Esophagus muscularis mucosa (tissue), 4 donors: Measurements from ENCODE around the gene TMEM244. TPM values are rescaled to one million over a fixed set of nuclear protein-coding genes. Genes with fewer than 3 reads are reported as not detected.

Source experiments
- DNase-seq: peaks from one replicate; pipeline ENCODE4 v3.0.0-alpha.2; 2017; ENCODE audit errors: extremely low spot score
- H3K27ac ChIP-seq, 4 donors: fragments of 200-600 bp; sonication (generic); replicated peaks in 1 of 4; 1 replicate in 3 of 4; 2 replicates in 1 of 4; pipeline ENCODE4 v1.5.1; 2016 to 2019; ENCODE audit warnings: mild to moderate bottlenecking in 1 of 4
- H3K27me3 ChIP-seq, 4 donors: fragments of 200-600 bp; sonication (generic); one replicate each; pipeline versions ENCODE4 v1.5.1 to v1.6.0; 2016 to 2019
- H3K36me3 ChIP-seq, 4 donors: fragments of 200-600 bp; sonication (generic); one replicate each; pipeline ENCODE4 v1.5.1; 2016 to 2019
- H3K4me1 ChIP-seq, 4 donors: fragments of 200-600 bp; sonication (generic); one replicate each; pipeline ENCODE4 v1.5.1; 2016 to 2019
- H3K4me3 ChIP-seq, 4 donors: fragments of 200-600 bp; sonication (generic); 1 replicate in 2 of 4; 2 replicates in 2 of 4; pipeline ENCODE4 v1.5.1; 2016 to 2019; ENCODE audit warnings: mild to moderate bottlenecking in 4 of 4, moderate library complexity in 1 of 4
- H3K9me3 ChIP-seq, 4 donors: fragments of 200-600 bp; sonication (generic); 1 replicate in 3 of 4; 2 replicates in 1 of 4; pipeline ENCODE4 v1.5.1; 2016 to 2019
- CTCF ChIP-seq, 3 experiments: fragments of 200-600 bp in 2 of 3; fragments of 450-650 bp in 1 of 3; sonication (generic) in 2 of 3; IDR thresholded peaks; one replicate each; pipeline ENCODE4 v1.5.1; 2017 to 2019; ENCODE audit warnings: antibody characterized with exemption in 3 of 3, mild to moderate bottlenecking in 2 of 3, moderate library complexity in 1 of 3
- EP300 ChIP-seq: sonication (generic); formaldehyde crosslinking; IDR thresholded peaks from one replicate; pipeline ENCODE4 v1.6.1; 2017; ENCODE audit warnings: antibody characterized with exemption
- POLR2A ChIP-seq: fragments of 450-650 bp; IDR thresholded peaks from one replicate; pipeline ENCODE4 v1.6.1; 2017; ENCODE audit warnings: antibody characterized with exemption, moderate library complexity, mild to moderate bottlenecking, low read depth
- POLR2AphosphoS5 ChIP-seq, 2 donors: sonication (generic); formaldehyde crosslinking; IDR thresholded peaks; one replicate each; pipeline ENCODE4 v1.6.1; 2017; ENCODE audit warnings: antibody characterized with exemption in 2 of 2
- WGBS: methylation state at CpG from one replicate; pipeline ENCODE4 v1.1.5; 2018; 5-methylcytosine and 5-hydroxymethylcytosine counted together
- intact Hi-C: fragments of 100-400 bp; cut with DNase I; formaldehyde crosslinking; loops from one replicate; pipeline ENCODE4 v1.15.1; 2023
- total RNA-seq, 4 donors: library from RNA; depleted of rRNA; stranded (reverse); fragments of >200 nt; gene quantifications; one replicate each; pipeline versions ENCODE4 v1.1.0 to v1.2.1, GENCODE V29; 2016

Gene TMEM244
- total RNA-seq, 4 donors from 2014 or later: not detected

- TF ChIP-seq EP300 (no peak), CTCF (IDR thresholded peaks at IDR 0.05) (no peak), POLR2AphosphoS5 (IDR thresholded peaks at IDR 0.05) (no peak), POLR2A (no peak)
- no peaks in the 10 kb centered on the region for H3K9me3 ChIP-seq
- no peaks in the 10 kb centered on the region for H3K4me1 ChIP-seq
- H3K36me3 ChIP-seq: no peaks in the 10 kb centered on the region
- no peak overlapping the region for H3K4me3 ChIP-seq
- no peaks in the 10 kb centered on the region for H3K27me3 ChIP-seq
- no peak overlapping the region for H3K27ac ChIP-seq
- 97% methylated on average over 7 of the region's 7 CpGs for WGBS
- intact Hi-C loops: no loop called here
- no peak for DNase-seq
Observed at GRCh38 chr6:129832299-129832698, 28.8 kb downstream of the TMEM244 start.

DNA sequence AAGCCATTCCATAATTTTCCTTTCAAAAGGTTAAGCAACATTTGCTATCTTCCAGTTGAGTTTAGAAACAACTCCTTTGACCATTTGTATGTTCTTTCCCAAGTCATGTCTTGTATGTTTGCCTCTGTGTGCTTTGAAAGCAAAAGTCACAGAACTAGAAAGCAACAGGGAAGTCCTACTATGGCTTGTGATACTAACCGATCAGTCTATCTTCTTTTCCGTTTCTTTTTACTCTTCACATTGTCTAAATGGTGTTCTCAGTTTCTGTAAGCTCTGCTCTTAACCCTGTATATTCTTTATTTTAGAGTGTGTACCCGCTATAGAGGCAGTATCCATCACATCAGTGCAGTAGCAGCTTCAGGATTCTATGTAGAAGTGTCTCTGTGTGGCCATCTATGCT lies 32.9 kb downstream of the TMEM244 start:
- H3K36me3 ChIP-seq: no peaks in the 10 kb centered on the region
- no peak for TF ChIP-seq POLR2AphosphoS5 (IDR thresholded peaks at IDR 0.05)
- no peak for TF ChIP-seq EP300
- no peak for TF ChIP-seq POLR2A
- TF ChIP-seq CTCF (IDR thresholded peaks at IDR 0.05): no peak
- no peak overlapping the region for H3K27ac ChIP-seq
- intact Hi-C loops: no loop called here
- no peak for DNase-seq
- H3K9me3 ChIP-seq: no peaks in the 10 kb centered on the region
- no peak overlapping the region for H3K4me3 ChIP-seq
- 75% methylated on average over 3 of the region's 3 CpGs for WGBS
- no peaks in the 10 kb centered on the region for H3K4me1 ChIP-seq
- H3K27me3 ChIP-seq: no peaks in the 10 kb centered on the region

DNA sequence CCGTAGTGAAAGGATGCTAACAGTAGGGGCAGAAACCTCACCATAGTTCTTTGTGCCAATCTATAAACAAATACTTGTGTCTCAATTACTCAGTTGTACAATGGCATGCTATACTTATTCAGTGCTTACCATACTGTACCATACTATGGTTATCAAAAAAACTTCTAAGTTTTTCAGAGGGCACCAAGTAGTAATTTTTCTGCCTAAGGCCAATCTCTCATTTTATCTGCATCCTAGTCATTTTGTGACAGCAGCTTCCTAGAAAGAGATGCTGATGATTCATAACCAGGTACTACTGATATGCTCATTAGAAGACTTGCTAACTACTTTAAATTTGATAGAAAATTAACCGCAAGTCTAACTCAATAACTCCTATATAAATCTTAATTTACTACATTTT lies 42.9 kb downstream of the TMEM244 start:
- WGBS: 67% methylated on average over 2 of the region's 2 CpGs
- DNase-seq: no peak
- no peak overlapping the region for H3K4me3 ChIP-seq
- H3K27ac ChIP-seq: no peak overlapping the region
- intact Hi-C loops: no loop called here
- H3K36me3 ChIP-seq: no peaks in the 10 kb centered on the region
- no peak for TF ChIP-seq CTCF (IDR thresholded peaks at IDR 0.05)
- TF ChIP-seq POLR2A: no peak
- no peak for TF ChIP-seq EP300
- no peaks in the 10 kb centered on the region for H3K27me3 ChIP-seq
- H3K9me3 ChIP-seq: no peaks in the 10 kb centered on the region
- H3K4me1 ChIP-seq: no peaks in the 10 kb centered on the region

- Histone ChIP-seq H3K27ac (no peak overlapping the region), H3K9me3 (no peaks in the 10 kb centered on the region), H3K36me3 (no peaks in the 10 kb centered on the region), H3K4me1 (no peaks in the 10 kb centered on the region), H3K27me3 (no peaks in the 10 kb centered on the region), H3K4me3 (no peak overlapping the region)
- intact Hi-C loops: no loop called here
- no peak for DNase-seq
- TF ChIP-seq EP300 (no peak), POLR2AphosphoS5 (IDR thresholded peaks at IDR 0.05) (no peak), POLR2A (no peak), CTCF (IDR thresholded peaks at IDR 0.05) (no peak)
- 76% methylated on average over 1 of the region's 1 CpG for WGBS
Observed at GRCh38 chr6:129817821-129818220, 43.3 kb downstream of the TMEM244 start.

DNA sequence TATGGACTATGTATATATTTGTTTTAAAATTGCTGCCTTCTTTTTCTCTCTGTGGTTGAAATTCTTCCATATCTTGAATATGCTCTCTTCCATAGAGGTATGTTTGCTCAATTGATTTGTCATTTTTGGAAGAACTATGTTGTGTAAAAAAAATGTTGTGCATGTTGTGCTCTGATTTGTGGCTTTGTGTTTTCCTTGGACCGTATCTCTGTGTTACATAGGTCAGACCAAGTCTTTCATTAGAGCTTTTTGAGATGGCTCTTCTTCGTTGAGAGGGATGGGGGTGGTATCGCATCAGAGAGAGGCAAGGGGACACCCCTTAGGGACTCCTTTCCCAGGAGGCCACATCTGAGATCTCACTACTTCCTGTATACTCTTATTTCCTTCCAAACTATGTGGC lies 43.8 kb downstream of the TMEM244 start:
- H3K36me3 ChIP-seq: no peaks in the 10 kb centered on the region
- intact Hi-C loops: no loop called here
- no peak for DNase-seq
- 72% methylated on average over 3 of the region's 3 CpGs for WGBS
- H3K27ac ChIP-seq: no peak overlapping the region
- H3K4me1 ChIP-seq: no peaks in the 10 kb centered on the region
- H3K9me3 ChIP-seq: no peaks in the 10 kb centered on the region
- TF ChIP-seq POLR2AphosphoS5 (IDR thresholded peaks at IDR 0.05) (no peak), POLR2A (no peak), EP300 (no peak), CTCF (IDR thresholded peaks at IDR 0.05) (no peak)
- H3K27me3 ChIP-seq: no peaks in the 10 kb centered on the region
- no peak overlapping the region for H3K4me3 ChIP-seq
